B cell (primary cell): Measurements from ENCODE around the gene CSNK2A2. TPM values are rescaled to one million over a fixed set of nuclear protein-coding genes. Genes with fewer than 3 reads are reported as not detected.

Experiments
- ATAC-seq: fragments of 200-7000 bp; cut with Tn5 transposase; one replicate; pipeline ENCODE4 v1.10.0; 2021; ENCODE audit warnings: low read depth, mild to moderate bottlenecking, moderate number of reproducible peaks, moderate library complexity
- CTCF ChIA-PET: fragments of 350-600 bp; sonication (Branson Sonifier 250); formaldehyde crosslinking; loops from one replicate; lab custom pipeline; 2021; ENCODE audit warnings: antibody characterized with exemption, inconsistent platforms; lab: Charles Lee
- POLR2A ChIA-PET: fragments of 350-600 bp; sonication (Branson Sonifier 250); formaldehyde crosslinking; loops from one replicate; lab custom pipeline; 2021; ENCODE audit warnings: antibody characterized with exemption; lab: Charles Lee
- DNase-seq: peaks from one replicate; pipeline ENCODE4 v3.0.0; 2013
- H2AFZ ChIP-seq: 2 replicates; pipeline ENCODE4 v1.6.1; 2012; ENCODE audit warnings: mild to moderate bottlenecking, low read depth, low read length; ENCODE audit not compliant: insufficient read depth, poor library complexity, severe bottlenecking
- H3K27ac ChIP-seq, 2 donors: 1 replicate in 1 of 2; 2 replicates in 1 of 2; pipeline ENCODE4 v1.5.1; 2012 to 2013; ENCODE audit warnings: low read length in 2 of 2, mild to moderate bottlenecking in 2 of 2, moderate library complexity in 1 of 2
- H3K27me3 ChIP-seq, 4 experiments: fragments of 200-600 bp in 1 of 4; sonication (generic) in 1 of 4; replicated peaks in 1 of 4; 1 replicate in 2 of 4; 2 replicates in 2 of 4; pipeline versions ENCODE4 v1.6.1 to v1.7.0; 2013 to 2016; ENCODE audit warnings: low read length in 3 of 4, mild to moderate bottlenecking in 2 of 4, mixed read lengths in 1 of 4, moderate library complexity in 1 of 4; ENCODE audit not compliant: insufficient read depth in 4 of 4, control insufficient read depth in 3 of 4; ENCODE audit errors: control extremely low read depth in 1 of 4
- H3K36me3 ChIP-seq, 2 experiments: replicated peaks in 1 of 2; 1 replicate in 1 of 2; 2 replicates in 1 of 2; pipeline versions ENCODE4 v1.6.1 to v1.7.1; 2013; ENCODE audit warnings: low read length in 1 of 2; ENCODE audit not compliant: insufficient read depth in 2 of 2, control insufficient read depth in 1 of 2; ENCODE audit errors: control extremely low read depth in 1 of 2, extremely low read depth in 1 of 2
- H3K4me1 ChIP-seq, 2 donors: fragments of 200-600 bp in 1 of 2; sonication (generic) in 1 of 2; 1 replicate in 1 of 2; 2 replicates in 1 of 2; pipeline versions ENCODE4 v1.5.1 to v1.6.1; 2013 to 2017; ENCODE audit warnings: low read length in 2 of 2; ENCODE audit not compliant: control insufficient read depth in 2 of 2, insufficient read depth in 2 of 2
- H3K4me2 ChIP-seq: replicated peaks from 2 replicates; pipeline ENCODE3; 2012; ENCODE audit warnings: mild to moderate bottlenecking, low read depth, low read length; ENCODE audit not compliant: poor library complexity, severe bottlenecking
- H3K4me3 ChIP-seq, 5 experiments: fragments of 200-600 bp in 1 of 5; sonication (generic) in 1 of 5; 1 replicate in 3 of 5; 2 replicates in 2 of 5; pipeline versions ENCODE4 v1.5.1 to v1.7.0; 2011 to 2016; ENCODE audit warnings: low read length in 4 of 5, mild to moderate bottlenecking in 4 of 5, low read depth in 2 of 5, control low read depth in 1 of 5, moderate library complexity in 1 of 5; ENCODE audit not compliant: insufficient read depth in 1 of 5; ENCODE audit errors: control extremely low read depth in 1 of 5, extremely low read depth in 1 of 5
- H3K79me2 ChIP-seq: fragments of 200-600 bp; sonication (generic); one replicate; pipeline ENCODE4 v1.6.0; 2016; ENCODE audit warnings: low read length; ENCODE audit not compliant: control insufficient read depth, insufficient read depth
- H3K9ac ChIP-seq: fragments of 200-600 bp; sonication (generic); 2 replicates; pipeline ENCODE4 v1.6.1; 2017; ENCODE audit warnings: mild to moderate bottlenecking, low read length, moderate library complexity
- H3K9me3 ChIP-seq, 3 donors: one replicate each; pipeline versions ENCODE4 v1.6.1 to v1.7.1; 2013; ENCODE audit warnings: low read length in 2 of 3; ENCODE audit not compliant: control insufficient read depth in 2 of 3, insufficient read depth in 1 of 3; ENCODE audit errors: control extremely low read depth in 1 of 3
- H4K20me1 ChIP-seq: 2 replicates; pipeline ENCODE4 v1.6.0; 2012; ENCODE audit warnings: mild to moderate bottlenecking, low read length; ENCODE audit not compliant: insufficient read depth, control insufficient read depth, poor library complexity, severe bottlenecking
- H3K27ac Mint-ChIP-seq: one replicate; pipeline ENCODE4 v1.8.0; 2021; ENCODE audit warnings: mixed read lengths
- H3K27me3 Mint-ChIP-seq: one replicate; pipeline ENCODE4 v1.8.0; 2021; ENCODE audit warnings: mixed read lengths
- H3K4me1 Mint-ChIP-seq: one replicate; pipeline ENCODE4 v1.8.0; 2021; ENCODE audit warnings: mixed read lengths
- H3K4me3 Mint-ChIP-seq: one replicate; pipeline ENCODE4 v1.8.0; 2021; ENCODE audit warnings: mixed read lengths
- H3K9me3 Mint-ChIP-seq: one replicate; pipeline ENCODE4 v1.8.0; 2022; ENCODE audit warnings: mixed read lengths; ENCODE audit not compliant: insufficient read depth
- EZH2 ChIP-seq: IDR thresholded peaks from 2 replicates; pipeline ENCODE4 v1.6.1; 2012; ENCODE audit warnings: borderline replicate concordance, low read depth, mild to moderate bottlenecking, moderate library complexity, low read length; ENCODE audit not compliant: insufficient read depth, poor library complexity, severe bottlenecking
- WGBS: methylation state at CpG from one replicate; pipeline ENCODE4 v1.1.5; 2013; ENCODE audit warnings: missing lambda C conversion rate; ENCODE audit not compliant: insufficient coverage; 5-methylcytosine and 5-hydroxymethylcytosine counted together
- intact Hi-C: fragments of 100-400 bp; cut with micrococcal nuclease; formaldehyde crosslinking; loops from one replicate; pipeline ENCODE4 v1.10.0; 2022
- polyA plus RNA-seq: library from polyadenylated mRNA; depleted of rRNA; stranded (reverse); fragments of >200 nt; gene quantifications from 2 replicates; pipeline ENCODE4 v1.2.3, GENCODE V29; 2012
- total RNA-seq, 2 donors: library from RNA; stranded (reverse); fragments of 120-200 nt in 1 of 2; gene quantifications; 1 replicate in 1 of 2; 2 replicates in 1 of 2; pipeline versions ENCODE4 v1.2.3 to v1.2.4, GENCODE V29; 2013 to 2022
- TF ChIP-seq, protein P1 (sequence below): fragments of 200-600 bp; IDR thresholded peaks from one replicate; pipeline ENCODE4 v1.8.0; 2022; ENCODE audit warnings: antibody characterized with exemption, mild to moderate bottlenecking

Gene CSNK2A2
- total and polyA plus RNA-seq, 2 donors (not counting 1 experiment from before 2014, with no cell fraction given): 21.3 to 69.4 TPM

- H3K27me3 ChIP-seq: no peaks in the 10 kb centered on the region
- H3K4me1 Mint-ChIP-seq: peaks cover 35% of the 10 kb centered on the region
- no peak overlapping the region for H3K4me3 Mint-ChIP-seq
- H3K9me3 Mint-ChIP-seq: no peaks in the 10 kb centered on the region
- 100% methylated on average over 1 of the region's 3 CpGs for WGBS
- H2AFZ ChIP-seq: no peak overlapping the region
- H4K20me1 ChIP-seq: peaks cover 51% of the 10 kb centered on the region
- ATAC-seq: no peak
- H3K27ac ChIP-seq: no peak overlapping the region
- no peaks in the 10 kb centered on the region for H3K9me3 ChIP-seq
- POLR2A ChIA-PET: no interaction called here
- CTCF ChIA-PET: no interaction called here
- H3K27me3 Mint-ChIP-seq: no peaks in the 10 kb centered on the region
- no peak overlapping the region for H3K4me3 ChIP-seq
- peaks cover 63% of the 10 kb centered on the region for H3K79me2 ChIP-seq
- intact Hi-C loops: no loop called here
- H3K9ac ChIP-seq: no peak overlapping the region
- no peak for DNase-seq
- peaks cover 4 to 9% of the 10 kb centered on the region in 2 donors for H3K4me1 ChIP-seq
- TF ChIP-seq EZH2: no peak
- TF ChIP-seq, protein P1, sequence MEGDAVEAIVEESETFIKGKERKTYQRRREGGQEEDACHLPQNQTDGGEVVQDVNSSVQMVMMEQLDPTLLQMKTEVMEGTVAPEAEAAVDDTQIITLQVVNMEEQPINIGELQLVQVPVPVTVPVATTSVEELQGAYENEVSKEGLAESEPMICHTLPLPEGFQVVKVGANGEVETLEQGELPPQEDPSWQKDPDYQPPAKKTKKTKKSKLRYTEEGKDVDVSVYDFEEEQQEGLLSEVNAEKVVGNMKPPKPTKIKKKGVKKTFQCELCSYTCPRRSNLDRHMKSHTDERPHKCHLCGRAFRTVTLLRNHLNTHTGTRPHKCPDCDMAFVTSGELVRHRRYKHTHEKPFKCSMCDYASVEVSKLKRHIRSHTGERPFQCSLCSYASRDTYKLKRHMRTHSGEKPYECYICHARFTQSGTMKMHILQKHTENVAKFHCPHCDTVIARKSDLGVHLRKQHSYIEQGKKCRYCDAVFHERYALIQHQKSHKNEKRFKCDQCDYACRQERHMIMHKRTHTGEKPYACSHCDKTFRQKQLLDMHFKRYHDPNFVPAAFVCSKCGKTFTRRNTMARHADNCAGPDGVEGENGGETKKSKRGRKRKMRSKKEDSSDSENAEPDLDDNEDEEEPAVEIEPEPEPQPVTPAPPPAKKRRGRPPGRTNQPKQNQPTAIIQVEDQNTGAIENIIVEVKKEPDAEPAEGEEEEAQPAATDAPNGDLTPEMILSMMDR: no peak
- peaks cover 7 to 17% of the 10 kb centered on the region in 2 experiments for H3K36me3 ChIP-seq
- no peak overlapping the region for H3K4me2 ChIP-seq
- H3K27ac Mint-ChIP-seq: no peak overlapping the region
These were observed 77.7 kb downstream of the CSNK2A2 start for GRCh38 chr16:58120234-58120633.

DNA sequence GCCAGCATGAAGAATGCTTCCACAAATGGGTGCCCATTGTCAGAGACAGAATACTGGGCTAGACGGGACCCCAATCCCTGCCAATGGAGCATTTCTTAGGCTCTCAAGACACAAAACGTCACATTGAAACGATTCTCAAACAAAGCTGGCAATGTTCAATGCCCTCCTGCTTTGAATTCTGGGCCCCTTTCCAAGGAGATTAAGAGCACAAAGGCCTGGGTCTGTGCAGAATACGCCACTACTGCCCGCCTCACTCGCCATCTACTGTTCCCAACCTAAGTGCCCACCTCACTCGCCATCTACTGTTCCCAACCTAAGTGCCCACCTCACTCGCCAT is 78.4 kb downstream of the CSNK2A2 start:
- Histone ChIP-seq H3K79me2 (peaks cover 58% of the 10 kb centered on the region), H4K20me1 (peaks cover 51% of the 10 kb centered on the region), H2AFZ (no peak overlapping the region), H3K27ac (no peak overlapping the region), H3K9me3 (no peaks in the 10 kb centered on the region), H3K4me2 (no peak overlapping the region), H3K27me3 (no peaks in the 10 kb centered on the region), H3K4me1 (peaks cover 4 to 9% of the 10 kb centered on the region in 2 donors), H3K36me3 (peaks cover 10 to 25% of the 10 kb centered on the region in 2 experiments), H3K9ac (no peak overlapping the region), H3K4me3 (no peak overlapping the region)
- ChIA-PET POLR2A (no interaction called here), CTCF (interaction anchor here (1.1 kb wide), 1 partner anchor 368 kb away, joined by 3 read pairs; no protein-coding TSS in a partner anchor)
- intact Hi-C loops: no loop called here
- H3K4me1 Mint-ChIP-seq: peaks cover 32% of the 10 kb centered on the region
- ATAC-seq (no peak), DNase-seq (no peak)
- H3K27me3 Mint-ChIP-seq: no peaks in the 10 kb centered on the region
- TF ChIP-seq, protein P1: no peak
- TF ChIP-seq EZH2: no peak
- no peak overlapping the region for H3K27ac Mint-ChIP-seq
- no peaks in the 10 kb centered on the region for H3K9me3 Mint-ChIP-seq
- WGBS: 78% methylated on average over 3 of the region's 8 CpGs
- no peak overlapping the region for H3K4me3 Mint-ChIP-seq
